Stomach (tissue), 9 donors: Measurements from ENCODE around the gene TULP3. TPM values are rescaled to one million over a fixed set of nuclear protein-coding genes. Genes with fewer than 3 reads are reported as not detected.

Experiments
- DNase-seq, 2 donors: peaks; one replicate each; pipeline versions ENCODE4 v3.0.0 to v3.0.0-alpha.2; 2013 to 2019
- H3K27ac ChIP-seq, 5 donors: fragments of 200-600 bp in 4 of 5; sonication (generic) in 4 of 5; one replicate each; pipeline ENCODE4 v1.5.1; 2013 to 2019; ENCODE audit warnings: mild to moderate bottlenecking in 1 of 5, moderate library complexity in 1 of 5
- H3K27me3 ChIP-seq, 3 donors: fragments of 200-600 bp; sonication (generic); one replicate each; pipeline ENCODE4 v1.5.1; 2017 to 2019; ENCODE audit warnings: mixed run types in 1 of 3
- H3K36me3 ChIP-seq, 4 donors: fragments of 200-600 bp; sonication (generic); 1 replicate in 3 of 4; 2 replicates in 1 of 4; pipeline ENCODE4 v1.5.1; 2016 to 2019
- H3K4me1 ChIP-seq, 4 donors: fragments of 200-600 bp; sonication (generic); one replicate each; pipeline ENCODE4 v1.5.1; 2016 to 2019
- H3K4me3 ChIP-seq, 4 donors: fragments of 200-600 bp; sonication (generic) in 3 of 4; one replicate each; pipeline ENCODE4 v1.5.1; 2016 to 2019; ENCODE audit warnings: mild to moderate bottlenecking in 1 of 4
- H3K9me3 ChIP-seq, 4 donors: fragments of 200-600 bp; sonication (generic); one replicate each; pipeline ENCODE4 v1.5.1; 2016 to 2019
- EP300 ChIP-seq: sonication (generic); formaldehyde crosslinking; IDR thresholded peaks from one replicate; pipeline ENCODE4 v1.6.1; 2017; ENCODE audit warnings: antibody characterized with exemption
- POLR2A ChIP-seq, 4 donors: fragments of 450-650 bp; IDR thresholded peaks; one replicate each; pipeline ENCODE4 v1.6.1; 2016; ENCODE audit warnings: antibody characterized with exemption in 4 of 4, control low read depth in 2 of 4, mild to moderate bottlenecking in 1 of 4, moderate library complexity in 1 of 4
- POLR2AphosphoS5 ChIP-seq, 3 donors: sonication (generic); formaldehyde crosslinking; IDR thresholded peaks; one replicate each; pipeline ENCODE4 v1.6.1; 2016; ENCODE audit warnings: antibody characterized with exemption in 3 of 3
- WGBS, 5 donors: extraction: QIAGEN DNeasy Blood & Tissue Kit in 3 of 5; methylation state at CpG; one replicate each; pipeline versions ENCODE4 v1.1.5 to v1.1.7; 2013 to 2018; 5-methylcytosine and 5-hydroxymethylcytosine counted together
- intact Hi-C: fragments of 100-400 bp; cut with DNase I; formaldehyde crosslinking; loops from one replicate; pipeline ENCODE4 v1.15.1; 2023; ENCODE audit warnings: low total_unique reads
- polyA plus RNA-seq, 3 donors: library from polyadenylated mRNA; stranded (reverse); fragments of 200-250 nt; gene quantifications; one replicate each; pipeline ENCODE4 v1.2.3, GENCODE V29; 2013
- total RNA-seq, 5 donors: library from RNA; depleted of rRNA; stranded (reverse); fragments of >200 nt; gene quantifications; one replicate each; pipeline versions ENCODE4 v1.1.0 to v1.2.3, GENCODE V29; 2014 to 2016
- TF ChIP-seq, protein P1 (sequence below), 7 experiments: fragments of 450-650 bp in 4 of 7; fragments of 200-600 bp in 3 of 7; sonication (generic) in 3 of 7; IDR thresholded peaks; one replicate each; pipeline ENCODE4 v1.5.1; 2016 to 2019; ENCODE audit warnings: antibody characterized with exemption in 7 of 7, control low read depth in 2 of 7, mild to moderate bottlenecking in 1 of 7
- donor health status: healthy with polysubstance abuse.
- donor health status: Bipolar disorder and iron deficiency.
- donor health status: healthy.

TULP3 gene
- total and polyA plus RNA-seq, 8 donors, result 9.2 to 73.5 (median 20.1) TPM

DNA sequence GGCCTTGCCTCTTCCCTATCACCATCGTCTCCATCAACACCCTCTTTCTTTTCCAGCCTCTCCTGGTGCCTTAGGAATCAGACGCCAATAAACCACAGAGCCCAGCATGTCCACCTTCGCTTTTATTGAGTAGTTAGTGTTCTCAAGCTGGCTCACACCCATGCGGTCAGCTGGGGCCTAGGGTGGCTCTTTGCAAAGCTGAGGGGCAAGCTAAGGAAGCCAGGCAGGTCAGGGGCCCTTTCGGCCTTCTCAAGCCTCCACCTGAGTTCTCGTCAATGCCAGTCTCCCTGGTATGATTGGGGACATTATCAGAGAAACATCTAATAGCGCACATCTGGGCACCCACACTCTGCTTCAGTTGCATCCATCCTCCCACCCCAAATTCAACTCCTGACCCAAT, 33.1 kb upstream of the TULP3 start:
- no peaks in the 10 kb centered on the region for H3K4me1 ChIP-seq
- H3K27ac ChIP-seq, result no peak overlapping the region
- WGBS, 5 donors, result 90 to 96% (median 95%) methylated on average over 7 of the region's 7 CpGs
- H3K27me3 ChIP-seq, result no peaks in the 10 kb centered on the region
- no peak for DNase-seq
- intact Hi-C loops, result loop anchor here (10.0 kb wide), 2 partner anchors 87 to 177 kb away; no protein-coding TSS in a partner anchor
- TF ChIP-seq POLR2AphosphoS5 (IDR thresholded peaks at IDR 0.05), result no peak
- no peak for TF ChIP-seq POLR2A (IDR thresholded peaks at IDR 0.05)
- TF ChIP-seq, protein P1, sequence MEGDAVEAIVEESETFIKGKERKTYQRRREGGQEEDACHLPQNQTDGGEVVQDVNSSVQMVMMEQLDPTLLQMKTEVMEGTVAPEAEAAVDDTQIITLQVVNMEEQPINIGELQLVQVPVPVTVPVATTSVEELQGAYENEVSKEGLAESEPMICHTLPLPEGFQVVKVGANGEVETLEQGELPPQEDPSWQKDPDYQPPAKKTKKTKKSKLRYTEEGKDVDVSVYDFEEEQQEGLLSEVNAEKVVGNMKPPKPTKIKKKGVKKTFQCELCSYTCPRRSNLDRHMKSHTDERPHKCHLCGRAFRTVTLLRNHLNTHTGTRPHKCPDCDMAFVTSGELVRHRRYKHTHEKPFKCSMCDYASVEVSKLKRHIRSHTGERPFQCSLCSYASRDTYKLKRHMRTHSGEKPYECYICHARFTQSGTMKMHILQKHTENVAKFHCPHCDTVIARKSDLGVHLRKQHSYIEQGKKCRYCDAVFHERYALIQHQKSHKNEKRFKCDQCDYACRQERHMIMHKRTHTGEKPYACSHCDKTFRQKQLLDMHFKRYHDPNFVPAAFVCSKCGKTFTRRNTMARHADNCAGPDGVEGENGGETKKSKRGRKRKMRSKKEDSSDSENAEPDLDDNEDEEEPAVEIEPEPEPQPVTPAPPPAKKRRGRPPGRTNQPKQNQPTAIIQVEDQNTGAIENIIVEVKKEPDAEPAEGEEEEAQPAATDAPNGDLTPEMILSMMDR (IDR thresholded peaks at IDR 0.05), result no peak
- TF ChIP-seq EP300, result no peak
- no peaks in the 10 kb centered on the region for H3K9me3 ChIP-seq
- H3K4me3 ChIP-seq, result no peak overlapping the region
- H3K36me3 ChIP-seq, result peaks cover 0 to 44% (median 14%) of the 10 kb centered on the region in 4 donors

- Histone ChIP-seq H3K36me3 (peaks cover 0 to 51% (median 14%) of the 10 kb centered on the region in 4 donors), H3K9me3 (no peaks in the 10 kb centered on the region), H3K27me3 (no peaks in the 10 kb centered on the region), H3K4me1 (no peaks in the 10 kb centered on the region), H3K27ac (peak overlapping the region in 1 of 5 donors; percentile 38), H3K4me3 (no peak overlapping the region)
- no peak for DNase-seq
- WGBS, 5 donors, result 75 to 98% (median 90%) methylated on average over 2 of the region's 2 CpGs
- intact Hi-C loops, result loop anchor here (10.0 kb wide), 2 partner anchors 86 to 176 kb away; no protein-coding TSS in a partner anchor
- TF ChIP-seq, protein P1 (IDR thresholded peaks at IDR 0.05), result no peak
- TF ChIP-seq EP300 (no peak), POLR2A (IDR thresholded peaks at IDR 0.05) (no peak), POLR2AphosphoS5 (IDR thresholded peaks at IDR 0.05) (no peak)
These were observed 32.4 kb upstream of the TULP3 start for GRCh38 chr12:2858334-2858733.

GRCh38 chr12:2858944-2859421, 31.7 kb upstream of the TULP3 start:
- Histone ChIP-seq H3K27ac (peak overlapping the region in 1 of 5 donors; percentile 38), H3K36me3 (peaks cover 0 to 56% (median 14%) of the 10 kb centered on the region in 4 donors), H3K9me3 (no peaks in the 10 kb centered on the region), H3K4me3 (no peak overlapping the region), H3K27me3 (no peaks in the 10 kb centered on the region), H3K4me1 (no peaks in the 10 kb centered on the region)
- intact Hi-C loops, result loop anchor here (10.0 kb wide), 2 partner anchors 86 to 176 kb away; no protein-coding TSS in a partner anchor
- 64 to 85% (median 79%) methylated on average over 11 to 12 of the region's 12 CpGs for WGBS, 5 donors
- no peak for DNase-seq
- TF ChIP-seq, protein P1 (IDR thresholded peaks at IDR 0.05), result no peak
- no peak for TF ChIP-seq POLR2AphosphoS5 (IDR thresholded peaks at IDR 0.05)
- TF ChIP-seq POLR2A (IDR thresholded peaks at IDR 0.05), result no peak

- H3K36me3 ChIP-seq, result peaks cover 0 to 68% (median 16%) of the 10 kb centered on the region in 4 donors
- H3K27ac ChIP-seq, result no peak overlapping the region
- H3K4me1 ChIP-seq, result no peaks in the 10 kb centered on the region
- DNase-seq, result no peak
- H3K27me3 ChIP-seq, result no peaks in the 10 kb centered on the region
- no peaks in the 10 kb centered on the region for H3K9me3 ChIP-seq
- H3K4me3 ChIP-seq, result no peak overlapping the region
- intact Hi-C loops, result no loop called here
- TF ChIP-seq POLR2A (IDR thresholded peaks at IDR 0.05), result no peak
- TF ChIP-seq POLR2AphosphoS5 (IDR thresholded peaks at IDR 0.05), result no peak
- TF ChIP-seq EP300, result no peak
- TF ChIP-seq, protein P1 (IDR thresholded peaks at IDR 0.05), result no peak
These were observed 30.5 kb upstream of the TULP3 start for GRCh38 chr12:2860170-2860569.
